DOHH2 (cell line): ENCODE measurements around the gene CCDC12.

ENCODE experiments used
- H3F3A ChIP-seq: fragments of 200-600 bp; sonication (generic), shearing (Covaris generic); 2 replicates; pipeline ENCODE4 v1.6.0; 2016; ENCODE audit warnings: antibody characterized with exemption, mild to moderate bottlenecking; ENCODE audit not compliant: control insufficient read depth, insufficient read depth
- H3K27ac ChIP-seq: fragments of 200-600 bp; sonication (generic); 2 replicates; pipeline ENCODE4 v1.5.1; 2014; ENCODE audit warnings: low read depth, mild to moderate bottlenecking, low read length, moderate library complexity
- H3K27me3 ChIP-seq: fragments of 200-600 bp; sonication (generic); 2 replicates; pipeline ENCODE4 v1.6.1; 2014; ENCODE audit warnings: mild to moderate bottlenecking, low read length, mixed read lengths; ENCODE audit not compliant: control insufficient read depth
- H3K36me3 ChIP-seq: fragments of 200-600 bp; sonication (generic); 2 replicates; pipeline ENCODE4 v1.6.1; 2014; ENCODE audit warnings: mild to moderate bottlenecking, low read length, moderate library complexity, mixed read lengths; ENCODE audit not compliant: control insufficient read depth
- H3K4me1 ChIP-seq: fragments of 200-600 bp; sonication (generic); 2 replicates; pipeline ENCODE4 v1.6.1; 2014; ENCODE audit warnings: mild to moderate bottlenecking, low read length, mixed read lengths; ENCODE audit not compliant: control insufficient read depth
- H3K4me2 ChIP-seq: fragments of 200-600 bp; sonication (generic); 2 replicates; pipeline ENCODE4 v1.6.0; 2014; ENCODE audit warnings: mild to moderate bottlenecking, low read length, moderate library complexity
- H3K4me3 ChIP-seq: fragments of 200-600 bp; sonication (generic); 2 replicates; pipeline ENCODE4 v1.5.1; 2014; ENCODE audit warnings: mild to moderate bottlenecking, low read length, mixed read lengths
- H3K79me2 ChIP-seq: fragments of 200-600 bp; sonication (generic); 2 replicates; pipeline ENCODE4 v1.6.1; 2014; ENCODE audit warnings: mild to moderate bottlenecking, low read length, mixed read lengths; ENCODE audit not compliant: control insufficient read depth
- H3K9me2 ChIP-seq: fragments of 200-600 bp; sonication (generic); replicated peaks from 2 replicates; pipeline ENCODE4 v1.6.1; 2014; ENCODE audit warnings: mild to moderate bottlenecking, low read length, mixed read lengths; ENCODE audit not compliant: control insufficient read depth
- H3K9me3 ChIP-seq: fragments of 200-600 bp; sonication (generic); 2 replicates; pipeline ENCODE4 v1.6.1; 2014; ENCODE audit warnings: antibody characterized with exemption, low read length, mixed read lengths; ENCODE audit not compliant: control insufficient read depth, insufficient read depth
- H4K20me1 ChIP-seq: fragments of 200-600 bp; sonication (generic); 2 replicates; pipeline ENCODE4 v1.6.0; 2014; ENCODE audit warnings: low read depth, mild to moderate bottlenecking, antibody characterized with exemption, low read length, moderate library complexity; ENCODE audit not compliant: control insufficient read depth, insufficient read depth
- EZH2phosphoT487 ChIP-seq: fragments of 200-600 bp; sonication (generic); IDR thresholded peaks from 2 replicates; pipeline ENCODE4 v1.6.1; 2017; ENCODE audit warnings: borderline replicate concordance, mild to moderate bottlenecking, antibody characterized with exemption, low read length, moderate library complexity, mixed read lengths
- TF ChIP-seq, protein P1 (sequence below): fragments of 200-600 bp; sonication (generic); IDR thresholded peaks from one replicate; pipeline ENCODE4 v1.5.1; 2014; ENCODE audit warnings: antibody characterized with exemption, mild to moderate bottlenecking, low read depth, low read length; ENCODE audit not compliant: poor library complexity, severe bottlenecking

The CCDC12 gene

DNA sequence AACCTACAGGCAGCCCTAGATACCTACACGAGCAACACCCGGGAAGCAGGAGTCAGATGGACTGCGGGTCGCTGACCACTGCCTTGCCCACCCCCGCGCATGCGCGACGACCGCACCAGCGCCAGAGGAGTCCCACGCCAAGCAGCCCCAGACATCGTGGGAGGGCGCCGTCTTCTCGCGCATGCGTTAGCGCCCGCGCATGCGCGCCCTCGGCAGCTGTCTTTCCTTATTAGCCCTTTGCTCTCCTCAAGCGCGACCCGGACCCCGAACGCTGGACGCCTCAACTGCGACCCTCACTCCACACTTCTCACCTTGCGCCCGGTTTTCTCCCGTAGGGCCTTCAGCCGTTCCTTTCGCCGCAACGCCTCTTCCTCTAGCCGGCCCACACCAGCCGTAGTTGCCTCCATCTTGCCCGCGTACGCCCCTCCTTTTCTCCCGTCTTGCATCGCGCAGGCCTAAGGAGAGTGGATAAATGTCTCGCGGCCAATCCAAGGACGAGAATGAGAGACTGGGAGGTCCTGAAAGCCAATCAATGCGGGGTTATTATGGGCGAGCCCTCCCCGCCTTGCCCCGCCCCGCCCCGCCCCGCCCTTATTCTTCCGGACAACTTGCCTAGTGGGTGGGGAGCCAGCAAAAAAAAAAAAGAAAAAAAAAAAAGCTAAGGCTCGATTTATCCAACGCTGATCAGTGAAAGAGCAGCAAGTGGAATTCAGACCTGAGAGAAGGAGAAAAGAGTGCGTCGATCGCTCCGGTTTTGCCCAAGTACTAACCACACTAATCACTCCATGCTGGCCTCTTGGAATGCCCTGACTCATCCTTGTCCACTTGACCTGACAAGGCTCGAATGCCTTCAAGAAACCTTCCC lies at the start of gene CCDC12:
Gene CCDC12 (minus strand): TSS at position 420 of the 865 bp plus-strand sequence. CDS start 13 bp downstream, at position 407.
- peaks cover 73% of the 10 kb centered on the region for H3K4me1 ChIP-seq
- H4K20me1 ChIP-seq = peaks cover under 1% of the 10 kb centered on the region; the same call in 1 of the 2 replicates
- peaks cover 82% of the 10 kb centered on the region for H3K79me2 ChIP-seq
- H3K4me2 ChIP-seq = peak within 1 kb of the TSS; percentile 94
- no peaks in the 10 kb centered on the region for H3K9me3 ChIP-seq
- no peak for TF ChIP-seq EZH2phosphoT487
- TF ChIP-seq, protein P1, sequence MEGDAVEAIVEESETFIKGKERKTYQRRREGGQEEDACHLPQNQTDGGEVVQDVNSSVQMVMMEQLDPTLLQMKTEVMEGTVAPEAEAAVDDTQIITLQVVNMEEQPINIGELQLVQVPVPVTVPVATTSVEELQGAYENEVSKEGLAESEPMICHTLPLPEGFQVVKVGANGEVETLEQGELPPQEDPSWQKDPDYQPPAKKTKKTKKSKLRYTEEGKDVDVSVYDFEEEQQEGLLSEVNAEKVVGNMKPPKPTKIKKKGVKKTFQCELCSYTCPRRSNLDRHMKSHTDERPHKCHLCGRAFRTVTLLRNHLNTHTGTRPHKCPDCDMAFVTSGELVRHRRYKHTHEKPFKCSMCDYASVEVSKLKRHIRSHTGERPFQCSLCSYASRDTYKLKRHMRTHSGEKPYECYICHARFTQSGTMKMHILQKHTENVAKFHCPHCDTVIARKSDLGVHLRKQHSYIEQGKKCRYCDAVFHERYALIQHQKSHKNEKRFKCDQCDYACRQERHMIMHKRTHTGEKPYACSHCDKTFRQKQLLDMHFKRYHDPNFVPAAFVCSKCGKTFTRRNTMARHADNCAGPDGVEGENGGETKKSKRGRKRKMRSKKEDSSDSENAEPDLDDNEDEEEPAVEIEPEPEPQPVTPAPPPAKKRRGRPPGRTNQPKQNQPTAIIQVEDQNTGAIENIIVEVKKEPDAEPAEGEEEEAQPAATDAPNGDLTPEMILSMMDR = no peak
- no peaks in the 10 kb centered on the region for H3K9me2 ChIP-seq
- H3K36me3 ChIP-seq = peaks cover 23% of the 10 kb centered on the region
- H3K27me3 ChIP-seq = no peaks in the 10 kb centered on the region
- peak within 1 kb of the TSS; percentile 94 for H3K4me3 ChIP-seq
- H3K27ac ChIP-seq = peak within 1 kb of the TSS; percentile 84
- H3F3A ChIP-seq = peaks cover 23% of the 10 kb centered on the region

DNA sequence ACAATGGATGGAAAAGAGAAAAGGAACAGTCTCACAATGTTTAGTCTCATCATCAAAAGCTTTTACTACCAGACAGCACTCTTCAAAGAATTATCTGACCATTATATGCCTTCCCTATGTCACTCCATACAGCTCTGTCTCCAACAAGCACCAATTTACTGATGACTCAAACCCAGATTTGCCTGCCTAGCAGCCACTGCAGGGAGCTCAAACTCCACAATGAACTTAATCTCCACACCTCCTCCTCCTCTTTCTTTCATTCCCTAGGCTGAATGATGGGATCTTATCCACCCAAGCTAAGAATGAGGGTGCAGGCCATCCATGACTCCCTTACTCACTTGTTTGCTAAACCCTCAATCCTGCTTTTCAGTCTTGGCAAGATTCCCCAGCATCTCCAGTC lies 48.4 kb upstream of the CCDC12 start:
- Histone ChIP-seq H3K9me3 (no peaks in the 10 kb centered on the region), H4K20me1 (no peaks in the 10 kb centered on the region), H3K4me3 (no peak overlapping the region), H3K4me1 (no peaks in the 10 kb centered on the region), H3K4me2 (no peak overlapping the region), H3K79me2 (peaks cover 22% of the 10 kb centered on the region), H3K27me3 (no peaks in the 10 kb centered on the region), H3K9me2 (no peaks in the 10 kb centered on the region), H3K36me3 (peaks cover 33% of the 10 kb centered on the region), H3F3A (no peaks in the 10 kb centered on the region), H3K27ac (no peak overlapping the region)
- TF ChIP-seq, protein P1 = no peak
- no peak for TF ChIP-seq EZH2phosphoT487

DNA sequence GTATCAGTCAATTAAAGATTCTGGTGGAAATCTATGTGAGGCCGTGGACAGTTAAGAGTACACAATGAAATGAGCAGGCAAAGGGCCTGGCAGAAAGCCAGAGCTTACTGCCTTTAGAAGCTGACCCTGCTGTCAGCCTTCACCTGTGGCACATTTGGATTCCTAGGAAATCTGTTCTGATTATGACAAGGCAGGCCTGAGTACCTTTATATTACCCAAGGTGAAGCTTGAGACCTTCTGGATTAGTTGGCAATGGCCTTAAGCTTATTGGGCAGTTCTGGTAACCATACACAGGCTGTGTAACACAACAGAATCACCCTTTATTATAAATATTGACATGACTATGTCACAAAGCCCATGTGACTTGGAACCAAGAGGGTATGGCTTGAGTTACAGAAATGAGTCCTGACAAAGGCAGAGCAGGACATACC lies 46.1 kb upstream of the CCDC12 start:
- no peaks in the 10 kb centered on the region for H3K9me2 ChIP-seq
- H3K9me3 ChIP-seq = no peaks in the 10 kb centered on the region
- H3K27ac ChIP-seq = no peak overlapping the region
- H4K20me1 ChIP-seq = no peaks in the 10 kb centered on the region
- H3K36me3 ChIP-seq = peaks cover 40% of the 10 kb centered on the region
- H3K27me3 ChIP-seq = no peaks in the 10 kb centered on the region
- H3K79me2 ChIP-seq = peaks cover 22% of the 10 kb centered on the region
- H3K4me3 ChIP-seq = no peak overlapping the region
- H3K4me1 ChIP-seq = peaks cover 19% of the 10 kb centered on the region
- H3K4me2 ChIP-seq = no peak overlapping the region
- H3F3A ChIP-seq = no peaks in the 10 kb centered on the region
- no peak for TF ChIP-seq EZH2phosphoT487
- TF ChIP-seq, protein P1 = no peak
